Measurements from ENCODE around the gene SUPT3H.

The SUPT3H gene

DNA sequence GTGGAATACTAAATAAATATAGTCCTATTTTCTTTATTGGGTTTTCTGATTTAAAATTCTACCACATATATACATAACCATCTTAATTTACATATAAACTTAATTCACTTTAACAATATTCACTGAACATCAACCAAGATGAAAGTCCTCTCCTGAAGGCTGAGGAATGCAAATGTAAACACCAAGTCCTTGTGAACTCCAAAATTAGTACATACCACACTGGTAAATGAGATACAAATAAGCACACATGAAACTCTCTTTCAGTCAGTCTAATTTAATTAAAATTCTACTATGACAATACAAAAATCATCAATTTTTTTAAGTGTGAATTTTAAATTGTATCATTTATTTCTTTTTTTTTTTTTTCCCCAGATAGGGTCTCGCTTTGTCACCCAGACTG is 254.7 kb downstream of the SUPT3H start:
- Histone ChIP-seq H3K27me3 (ENCODE audit: insufficient read depth, low read length) (no peaks in the 10 kb centered on the region), H3K79me2 (ENCODE audit: control insufficient read depth, insufficient read depth, low read length, unreplicated experiment) (no peaks in the 10 kb centered on the region), H3K4me3 (ENCODE audit: low read depth, low read length) (no peak overlapping the region)

DNA sequence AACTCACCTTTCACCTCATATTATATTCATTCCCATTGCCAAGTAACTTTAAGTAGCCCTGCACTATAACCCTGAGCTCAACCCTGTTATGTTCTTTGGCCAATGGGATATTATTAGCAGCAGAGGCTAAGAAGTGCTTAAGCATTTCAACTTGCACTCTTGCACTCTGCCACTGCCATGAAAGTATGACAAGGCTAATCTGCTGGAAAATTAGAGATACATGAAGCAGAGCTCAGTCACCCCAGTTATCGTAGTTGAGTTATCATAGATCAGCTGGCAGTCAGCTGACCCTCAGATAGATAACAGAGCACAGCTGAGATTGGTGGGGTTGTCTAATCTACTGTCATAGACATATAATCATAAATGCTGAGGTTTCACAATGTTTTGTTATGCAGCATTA is 259.0 kb downstream of the SUPT3H start:
- no peaks in the 10 kb centered on the region for H3K79me2 ChIP-seq (ENCODE audit: control insufficient read depth, insufficient read depth, low read length, unreplicated experiment)
- no peaks in the 10 kb centered on the region for H3K36me3 ChIP-seq (ENCODE audit: insufficient read depth, low read length)
- H2AFZ ChIP-seq (ENCODE audit: low read length, unreplicated experiment): no peak overlapping the region
- H3K4me1 ChIP-seq (ENCODE audit: control insufficient read depth, insufficient read depth, low read length, unreplicated experiment): peaks cover 26% of the 10 kb centered on the region
- no peak overlapping the region for H3K4me3 ChIP-seq (ENCODE audit: low read depth, low read length)
- H3K27ac ChIP-seq (ENCODE audit: low read depth, low read length): no peak overlapping the region
- no peaks in the 10 kb centered on the region for H3K27me3 ChIP-seq (ENCODE audit: insufficient read depth, low read length)

More for the DNA sequence above, 254.7 kb downstream of the SUPT3H start:
- H3K36me3 ChIP-seq (ENCODE audit: insufficient read depth, low read length): no peaks in the 10 kb centered on the region
- no peak overlapping the region for H3K27ac ChIP-seq (ENCODE audit: low read depth, low read length)
- H2AFZ ChIP-seq (ENCODE audit: low read length, unreplicated experiment): no peak overlapping the region
- H3K4me1 ChIP-seq (ENCODE audit: control insufficient read depth, insufficient read depth, low read length, unreplicated experiment): peaks cover 3% of the 10 kb centered on the region

DNA sequence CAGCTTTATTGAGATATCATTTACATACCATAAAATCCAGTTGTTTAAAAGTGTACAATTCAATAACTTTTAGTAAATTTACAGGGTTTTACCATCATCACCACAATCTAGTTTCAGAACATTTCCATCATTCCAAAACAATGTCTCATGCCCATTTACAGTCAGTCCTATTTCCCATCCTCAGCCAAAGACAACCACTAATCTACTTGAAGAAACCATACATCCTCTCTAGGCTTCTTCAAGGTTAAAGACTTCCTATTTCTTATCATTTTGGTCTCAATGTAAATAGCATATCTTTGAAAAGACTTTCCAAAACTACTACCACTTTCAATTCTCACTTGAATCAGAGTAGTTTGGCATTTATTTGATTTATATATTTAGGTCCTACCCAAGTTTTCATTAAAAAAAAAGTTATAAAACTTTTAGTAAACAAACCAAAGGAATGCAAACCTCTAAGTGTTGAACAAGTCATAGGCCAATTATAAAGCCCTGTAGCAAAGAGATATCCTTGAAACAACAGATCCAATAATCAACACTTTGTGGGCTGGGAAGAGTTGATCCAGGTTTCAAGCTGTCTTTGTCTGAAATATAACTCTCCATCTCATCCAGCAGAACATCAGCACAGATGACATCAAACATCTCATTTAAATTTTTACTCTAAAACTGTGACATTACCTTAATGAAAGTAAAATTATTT is 260.9 kb downstream of the SUPT3H start:
- Histone ChIP-seq H3K4me1 (ENCODE audit: control insufficient read depth, insufficient read depth, low read length, unreplicated experiment) (peaks cover 26% of the 10 kb centered on the region), H3K27ac (ENCODE audit: low read depth, low read length) (peak overlapping the region; percentile 80), H2AFZ (ENCODE audit: low read length, unreplicated experiment) (peak overlapping the region; percentile 44), H3K4me3 (ENCODE audit: low read depth, low read length) (peak overlapping the region; percentile 23; the same call in 1 of the 2 replicates), H3K79me2 (ENCODE audit: control insufficient read depth, insufficient read depth, low read length, unreplicated experiment) (no peaks in the 10 kb centered on the region), H3K27me3 (ENCODE audit: insufficient read depth, low read length) (no peaks in the 10 kb centered on the region), H3K36me3 (ENCODE audit: insufficient read depth, low read length) (no peaks in the 10 kb centered on the region)

DNA sequence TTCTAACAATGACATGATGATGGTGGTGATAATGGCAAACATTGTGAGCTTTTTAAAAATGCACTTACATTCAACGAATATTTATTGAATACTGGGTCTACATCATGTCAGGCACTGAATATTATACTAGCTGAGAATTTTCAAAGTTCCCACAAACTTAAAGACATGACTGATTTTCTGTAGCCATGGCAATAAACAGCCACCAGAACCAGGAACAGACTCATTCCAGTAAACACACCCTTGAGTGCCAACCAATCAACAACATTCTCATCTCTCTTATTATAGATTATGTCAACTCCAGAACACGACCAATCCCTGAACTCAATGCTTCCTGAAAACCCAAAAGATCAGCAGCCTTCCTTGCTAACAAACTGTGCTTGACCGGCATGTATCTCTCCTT is 262.0 kb downstream of the SUPT3H start:
- Histone ChIP-seq H3K4me1 (ENCODE audit: control insufficient read depth, insufficient read depth, low read length, unreplicated experiment) (peaks cover 23% of the 10 kb centered on the region), H3K27ac (ENCODE audit: low read depth, low read length) (peak overlapping the region; percentile 80), H3K4me3 (ENCODE audit: low read depth, low read length) (no peak overlapping the region), H2AFZ (ENCODE audit: low read length, unreplicated experiment) (peak overlapping the region; percentile 44), H3K36me3 (ENCODE audit: insufficient read depth, low read length) (no peaks in the 10 kb centered on the region), H3K27me3 (ENCODE audit: insufficient read depth, low read length) (no peaks in the 10 kb centered on the region), H3K79me2 (ENCODE audit: control insufficient read depth, insufficient read depth, low read length, unreplicated experiment) (no peaks in the 10 kb centered on the region)

DNA sequence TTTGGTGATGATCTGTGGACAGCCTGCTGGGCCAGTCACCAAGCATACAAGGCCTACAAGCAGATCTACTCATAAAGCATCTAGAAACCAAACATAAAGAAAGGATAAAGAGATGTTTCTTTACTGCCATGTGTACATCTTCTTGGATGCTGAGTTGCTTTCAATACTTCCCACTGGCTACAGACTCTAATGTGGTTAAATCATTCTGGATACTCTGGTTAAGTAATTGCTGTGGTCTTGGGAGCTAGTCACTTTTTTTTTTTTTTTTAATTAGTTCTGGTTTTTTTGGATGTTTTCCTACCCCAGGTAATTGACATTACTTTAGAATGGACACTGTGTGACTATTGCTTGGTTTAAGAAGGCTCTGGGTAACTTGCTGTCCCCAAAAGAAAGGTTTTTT is 265.0 kb downstream of the SUPT3H start:
- Histone ChIP-seq H3K4me3 (ENCODE audit: low read depth, low read length) (no peak overlapping the region), H3K4me1 (ENCODE audit: control insufficient read depth, insufficient read depth, low read length, unreplicated experiment) (peaks cover 23% of the 10 kb centered on the region), H3K27ac (ENCODE audit: low read depth, low read length) (no peak overlapping the region), H2AFZ (ENCODE audit: low read length, unreplicated experiment) (no peak overlapping the region), H3K27me3 (ENCODE audit: insufficient read depth, low read length) (no peaks in the 10 kb centered on the region), H3K36me3 (ENCODE audit: insufficient read depth, low read length) (no peaks in the 10 kb centered on the region), H3K79me2 (ENCODE audit: control insufficient read depth, insufficient read depth, low read length, unreplicated experiment) (no peaks in the 10 kb centered on the region)

DNA sequence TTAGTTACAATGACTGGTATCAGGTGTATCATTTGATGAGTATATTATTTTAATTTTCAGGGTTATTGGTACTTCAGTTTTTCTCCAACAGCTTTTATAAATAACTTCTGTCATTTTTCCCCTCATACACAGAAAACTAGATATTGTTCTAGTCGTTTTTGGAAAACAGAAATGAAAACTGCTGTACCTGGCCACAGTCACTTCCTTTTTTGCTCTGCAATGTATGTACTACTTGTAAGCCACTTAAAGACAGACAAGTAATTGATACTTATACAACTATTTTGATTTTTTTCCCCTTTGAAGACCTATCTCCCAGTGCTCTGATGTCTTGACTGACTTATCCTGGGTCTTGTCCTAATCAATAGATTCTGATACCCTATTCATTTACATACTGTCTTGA is 268.2 kb downstream of the SUPT3H start:
- H3K4me3 ChIP-seq (ENCODE audit: low read depth, low read length): no peak overlapping the region
- no peak overlapping the region for H2AFZ ChIP-seq (ENCODE audit: low read length, unreplicated experiment)
- no peaks in the 10 kb centered on the region for H3K4me1 ChIP-seq (ENCODE audit: control insufficient read depth, insufficient read depth, low read length, unreplicated experiment)
- no peaks in the 10 kb centered on the region for H3K79me2 ChIP-seq (ENCODE audit: control insufficient read depth, insufficient read depth, low read length, unreplicated experiment)
- H3K27me3 ChIP-seq (ENCODE audit: insufficient read depth, low read length): no peaks in the 10 kb centered on the region
- no peak overlapping the region for H3K27ac ChIP-seq (ENCODE audit: low read depth, low read length)
- no peaks in the 10 kb centered on the region for H3K36me3 ChIP-seq (ENCODE audit: insufficient read depth, low read length)

DNA sequence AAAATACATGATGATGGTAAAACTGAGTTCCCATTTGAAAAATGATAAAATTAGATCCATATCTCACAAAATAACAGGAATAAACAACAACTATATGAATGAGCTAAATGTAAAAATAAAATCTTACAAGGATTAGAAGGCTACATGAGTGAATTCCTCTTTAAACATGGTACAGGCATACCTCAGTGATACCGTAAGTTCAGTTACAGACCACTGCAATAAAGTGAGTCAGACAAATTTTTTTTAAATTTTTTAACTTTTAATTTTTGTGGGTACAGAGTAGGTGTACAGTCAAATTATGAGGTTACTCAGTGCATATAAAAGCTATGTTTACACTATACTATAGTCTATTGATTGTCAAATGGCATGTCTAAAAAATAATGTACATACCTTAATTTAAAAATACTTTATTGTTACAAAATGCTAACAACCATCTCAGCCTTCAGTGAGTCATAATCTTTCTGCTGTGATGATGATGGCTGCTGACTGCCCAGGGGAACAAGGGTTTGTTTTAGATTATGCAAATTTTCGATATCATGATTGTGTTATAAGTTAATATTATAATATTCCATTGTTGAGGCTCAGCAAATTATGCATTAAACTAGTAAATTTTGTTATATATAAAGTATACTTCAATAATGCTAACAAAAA is 272.4 kb downstream of the SUPT3H start:
- no peak overlapping the region for H3K4me3 ChIP-seq (ENCODE audit: low read depth, low read length)
- H3K79me2 ChIP-seq (ENCODE audit: control insufficient read depth, insufficient read depth, low read length, unreplicated experiment): no peaks in the 10 kb centered on the region
- H3K27me3 ChIP-seq (ENCODE audit: insufficient read depth, low read length): no peaks in the 10 kb centered on the region
- no peak overlapping the region for H3K27ac ChIP-seq (ENCODE audit: low read depth, low read length)
- H2AFZ ChIP-seq (ENCODE audit: low read length, unreplicated experiment): no peak overlapping the region
- H3K4me1 ChIP-seq (ENCODE audit: control insufficient read depth, insufficient read depth, low read length, unreplicated experiment): no peaks in the 10 kb centered on the region
- H3K36me3 ChIP-seq (ENCODE audit: insufficient read depth, low read length): no peaks in the 10 kb centered on the region

DNA sequence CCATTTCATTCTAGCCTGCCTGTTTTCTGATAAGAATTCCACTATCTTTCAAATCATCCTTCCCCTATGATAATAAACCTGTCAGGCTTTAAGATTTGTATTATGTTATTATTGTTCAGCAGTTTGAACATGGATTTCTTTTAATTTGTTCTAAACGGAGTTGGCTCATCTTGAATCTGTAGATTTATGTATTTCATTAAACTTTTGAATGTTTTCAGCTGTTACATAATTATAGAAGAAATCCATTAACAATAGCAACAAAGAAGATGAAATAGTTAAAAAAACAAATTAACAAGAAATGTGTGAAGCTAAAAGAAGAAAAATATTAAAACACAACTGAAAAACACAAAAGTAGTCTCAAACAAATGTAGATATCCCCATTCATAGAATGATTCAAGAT is 273.3 kb downstream of the SUPT3H start:
- no peaks in the 10 kb centered on the region for H3K27me3 ChIP-seq (ENCODE audit: insufficient read depth, low read length)

DNA sequence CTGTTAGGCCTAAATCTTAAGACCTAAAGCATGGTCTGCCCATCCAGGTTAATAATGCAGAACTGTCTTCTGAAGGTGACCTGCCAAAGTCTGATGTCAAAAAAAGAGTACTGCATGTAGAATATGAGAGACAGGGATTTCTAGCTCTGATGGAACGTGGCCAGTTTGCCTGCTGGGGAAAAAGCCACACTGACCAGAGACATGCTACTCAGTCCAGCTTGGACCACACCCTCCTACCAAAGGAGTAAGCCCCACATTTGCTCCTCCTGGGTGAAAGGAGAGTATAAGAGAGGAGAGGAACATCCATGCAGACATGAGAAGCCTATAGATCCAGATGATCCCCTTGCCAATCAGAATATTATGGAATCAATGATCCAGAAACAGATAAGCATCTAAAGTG is 279.5 kb downstream of the SUPT3H start:
- Histone ChIP-seq H3K4me3 (ENCODE audit: low read depth, low read length) (no peak overlapping the region), H3K4me1 (ENCODE audit: control insufficient read depth, insufficient read depth, low read length, unreplicated experiment) (no peaks in the 10 kb centered on the region), H3K27me3 (ENCODE audit: insufficient read depth, low read length) (no peaks in the 10 kb centered on the region), H3K79me2 (ENCODE audit: control insufficient read depth, insufficient read depth, low read length, unreplicated experiment) (no peaks in the 10 kb centered on the region), H3K27ac (ENCODE audit: low read depth, low read length) (no peak overlapping the region), H2AFZ (ENCODE audit: low read length, unreplicated experiment) (no peak overlapping the region), H3K36me3 (ENCODE audit: insufficient read depth, low read length) (no peaks in the 10 kb centered on the region)

More for the DNA sequence above, 273.3 kb downstream of the SUPT3H start:
- H3K4me1 ChIP-seq (ENCODE audit: control insufficient read depth, insufficient read depth, low read length, unreplicated experiment): no peaks in the 10 kb centered on the region
- no peak overlapping the region for H3K4me3 ChIP-seq (ENCODE audit: low read depth, low read length)
- no peak overlapping the region for H3K27ac ChIP-seq (ENCODE audit: low read depth, low read length)
- no peak overlapping the region for H2AFZ ChIP-seq (ENCODE audit: low read length, unreplicated experiment)
- H3K36me3 ChIP-seq (ENCODE audit: insufficient read depth, low read length): no peaks in the 10 kb centered on the region
- no peaks in the 10 kb centered on the region for H3K79me2 ChIP-seq (ENCODE audit: control insufficient read depth, insufficient read depth, low read length, unreplicated experiment)

DNA sequence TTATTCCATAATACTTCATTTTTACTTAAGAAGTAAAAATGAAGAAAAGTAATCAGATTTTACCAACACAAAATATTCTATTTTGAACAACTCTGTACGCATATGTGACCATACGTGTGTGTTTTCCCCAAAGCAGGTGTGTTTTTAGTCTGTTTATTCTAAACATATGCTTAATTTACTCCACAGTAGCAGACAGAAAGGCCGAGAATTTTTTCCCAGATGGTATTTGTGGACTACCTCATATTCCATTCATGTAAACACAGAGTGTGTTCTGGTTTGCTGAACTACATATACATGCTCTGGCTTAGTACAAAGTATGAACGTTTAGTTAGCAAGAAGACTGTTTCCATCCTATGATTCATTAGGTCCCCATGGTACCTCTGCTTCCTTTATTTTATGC is 282.9 kb downstream of the SUPT3H start:
- Histone ChIP-seq H3K27me3 (ENCODE audit: insufficient read depth, low read length) (no peaks in the 10 kb centered on the region), H3K4me3 (ENCODE audit: low read depth, low read length) (no peak overlapping the region), H3K4me1 (ENCODE audit: control insufficient read depth, insufficient read depth, low read length, unreplicated experiment) (no peaks in the 10 kb centered on the region), H3K27ac (ENCODE audit: low read depth, low read length) (no peak overlapping the region), H3K79me2 (ENCODE audit: control insufficient read depth, insufficient read depth, low read length, unreplicated experiment) (no peaks in the 10 kb centered on the region), H3K36me3 (ENCODE audit: insufficient read depth, low read length) (no peaks in the 10 kb centered on the region), H2AFZ (ENCODE audit: low read length, unreplicated experiment) (no peak overlapping the region)

DNA sequence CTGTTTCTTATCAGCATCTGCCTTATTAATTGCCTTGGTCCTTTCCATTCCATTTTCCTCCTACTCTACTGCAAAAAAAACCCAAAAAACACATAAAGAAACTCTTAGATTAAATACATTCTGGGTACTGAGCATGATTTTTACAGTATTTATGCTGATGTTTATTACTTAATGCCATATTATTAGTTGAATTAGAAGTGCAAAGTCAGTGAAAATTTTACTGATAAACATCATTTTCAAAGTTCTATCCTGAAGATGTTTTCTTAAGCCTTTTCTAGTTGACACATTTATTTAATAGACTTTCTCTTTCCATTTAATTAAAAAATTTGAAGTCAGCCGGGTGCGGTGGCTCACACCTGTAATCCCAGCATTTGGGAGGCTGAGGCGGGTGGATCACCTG is 285.6 kb downstream of the SUPT3H start:
- no peak overlapping the region for H3K4me3 ChIP-seq (ENCODE audit: low read depth, low read length)

More for the DNA sequence above, 285.6 kb downstream of the SUPT3H start:
- Histone ChIP-seq H3K36me3 (ENCODE audit: insufficient read depth, low read length) (no peaks in the 10 kb centered on the region), H3K79me2 (ENCODE audit: control insufficient read depth, insufficient read depth, low read length, unreplicated experiment) (no peaks in the 10 kb centered on the region), H3K4me1 (ENCODE audit: control insufficient read depth, insufficient read depth, low read length, unreplicated experiment) (no peaks in the 10 kb centered on the region), H3K27me3 (ENCODE audit: insufficient read depth, low read length) (no peaks in the 10 kb centered on the region), H2AFZ (ENCODE audit: low read length, unreplicated experiment) (no peak overlapping the region), H3K27ac (ENCODE audit: low read depth, low read length) (no peak overlapping the region)

All from ACC112 (cell line).